HEK293 (cell line): ENCODE results near the gene RANBP1.

Experiments used
- CTCF ChIA-PET: fragments of 350-600 bp; formaldehyde crosslinking; extraction: SDS; loops from one replicate; lab custom pipeline; 2021; ENCODE audit warnings: antibody characterized with exemption; lab: Yijun Ruan, JAX
- POLR2A ChIA-PET: fragments of 300-600 bp; formaldehyde crosslinking; extraction: SDS; loops from one replicate; lab custom pipeline; 2020; ENCODE audit warnings: antibody characterized with exemption, inconsistent platforms; lab: Yijun Ruan, JAX
- H3K27ac ChIP-seq: fragments of 200-500 bp; sonication (Bioruptor generic); 2 replicates; pipeline ENCODE4 v1.5.1; 2014; ENCODE audit warnings: low read depth, low read length, control low read depth, inconsistent platforms; ENCODE audit errors: extremely low read depth
- H3K36me3 ChIP-seq, 2 experiments: fragments of 200-500 bp in 1 of 2; sonication (Bioruptor generic) in 1 of 2; 1 replicate in 1 of 2; 2 replicates in 1 of 2; pipeline ENCODE4 v1.5.1; 2014 to 2017; ENCODE audit warnings: inconsistent platforms in 2 of 2, low read length in 2 of 2; ENCODE audit not compliant: control insufficient read depth in 2 of 2, insufficient read depth in 1 of 2
- H3K4me1 ChIP-seq: fragments of 200-500 bp; sonication (Bioruptor generic); 2 replicates; pipeline ENCODE4 v1.5.1; 2014; ENCODE audit warnings: mild to moderate bottlenecking, low read length, inconsistent platforms; ENCODE audit not compliant: control insufficient read depth, insufficient read depth
- H3K4me3 ChIP-seq: 2 replicates; pipeline ENCODE4 v1.5.1; 2011; ENCODE audit warnings: low read depth, mild to moderate bottlenecking, control low read depth, low read length, moderate library complexity
- H3K9me3 ChIP-seq: fragments of 200-500 bp; sonication (Bioruptor generic); 2 replicates; pipeline ENCODE4 v1.5.1; 2014; ENCODE audit warnings: low read depth, low read length, inconsistent platforms; ENCODE audit not compliant: control insufficient read depth, insufficient read depth
- AEBP2 ChIP-seq: fragments of 450-650 bp; formaldehyde crosslinking; IDR thresholded peaks from 2 replicates; pipeline ENCODE4 v1.5.1; 2016; ENCODE audit warnings: missing biosample characterization, missing genetic modification characterization, borderline replicate concordance
- BCL11B ChIP-seq: fragments of 450-650 bp; formaldehyde crosslinking; IDR thresholded peaks from 2 replicates; pipeline ENCODE4 v1.5.1; 2016; ENCODE audit warnings: low read depth, missing biosample characterization, missing genetic modification characterization
- GLIS1 ChIP-seq: fragments of 450-650 bp; formaldehyde crosslinking; IDR thresholded peaks from 2 replicates; pipeline ENCODE4 v1.5.1; 2016; ENCODE audit warnings: missing biosample characterization, missing genetic modification characterization
- GLIS2 ChIP-seq: fragments of 450-650 bp; formaldehyde crosslinking; IDR thresholded peaks from 2 replicates; pipeline ENCODE4 v1.5.1; 2016; ENCODE audit warnings: missing biosample characterization, missing genetic modification characterization
- HIC1 ChIP-seq: fragments of 450-650 bp; formaldehyde crosslinking; IDR thresholded peaks from 2 replicates; pipeline ENCODE4 v1.5.1; 2016; ENCODE audit warnings: missing biosample characterization, missing genetic modification characterization
- HOXD13 ChIP-seq: sonication (generic); formaldehyde crosslinking; IDR thresholded peaks from 2 replicates; pipeline ENCODE4 v1.8.0; 2022; ENCODE audit warnings: missing genetic modification reagents, borderline replicate concordance
- REST ChIP-seq: fragments of 450-650 bp; formaldehyde crosslinking; IDR thresholded peaks from 2 replicates; pipeline ENCODE4 v1.5.1; 2016; ENCODE audit warnings: missing biosample characterization, missing genetic modification characterization
- SP3 ChIP-seq: fragments of 450-650 bp; formaldehyde crosslinking; IDR thresholded peaks from 2 replicates; pipeline ENCODE4 v1.5.1; 2016; ENCODE audit warnings: missing biosample characterization, missing genetic modification characterization
- ZFP37 ChIP-seq: fragments of 450-650 bp; formaldehyde crosslinking; IDR thresholded peaks from 2 replicates; pipeline ENCODE4 v1.5.1; 2016; ENCODE audit warnings: missing biosample characterization, missing genetic modification characterization
- ZIC2 ChIP-seq: fragments of 450-650 bp; formaldehyde crosslinking; IDR thresholded peaks from 2 replicates; pipeline ENCODE4 v1.5.1; 2016; ENCODE audit warnings: missing biosample characterization, missing genetic modification characterization
- ZNF16 ChIP-seq: fragments of 450-650 bp; formaldehyde crosslinking; IDR thresholded peaks from 2 replicates; pipeline ENCODE4 v1.5.1; 2016; ENCODE audit warnings: low read depth, missing biosample characterization, missing genetic modification characterization
- ZNF223 ChIP-seq: fragments of 450-650 bp; formaldehyde crosslinking; IDR thresholded peaks from 2 replicates; pipeline ENCODE4 v1.5.1; 2016; ENCODE audit warnings: missing biosample characterization, missing genetic modification characterization
- ZNF292 ChIP-seq: fragments of 450-650 bp; formaldehyde crosslinking; IDR thresholded peaks from 2 replicates; pipeline ENCODE4 v1.5.1; 2016; ENCODE audit warnings: low read depth, missing biosample characterization, missing genetic modification characterization, borderline replicate concordance
- ZNF426 ChIP-seq: fragments of 450-650 bp; formaldehyde crosslinking; IDR thresholded peaks from 2 replicates; pipeline ENCODE4 v1.5.1; 2017; ENCODE audit warnings: missing biosample characterization, missing genetic modification characterization, mild to moderate bottlenecking, inconsistent platforms, moderate library complexity
- ZNF544 ChIP-seq: fragments of 450-650 bp; formaldehyde crosslinking; IDR thresholded peaks from 2 replicates; pipeline ENCODE4 v1.5.0; 2017; ENCODE audit warnings: missing biosample characterization, missing genetic modification characterization
- ZNF548 ChIP-seq: fragments of 450-650 bp; formaldehyde crosslinking; IDR thresholded peaks from 2 replicates; pipeline ENCODE4 v1.5.1; 2016; ENCODE audit warnings: missing biosample characterization, missing genetic modification characterization
- ZNF560 ChIP-seq: fragments of 450-650 bp; formaldehyde crosslinking; IDR thresholded peaks from 2 replicates; pipeline ENCODE4 v1.5.1; 2017; ENCODE audit warnings: missing biosample characterization, missing genetic modification characterization, borderline replicate concordance
- ZNF626 ChIP-seq: fragments of 450-650 bp; sonication (Bioruptor Pico); formaldehyde crosslinking; IDR thresholded peaks from 2 replicates; pipeline ENCODE4 v1.5.1; 2018; ENCODE audit warnings: missing biosample characterization, missing genetic modification characterization, inconsistent platforms
- ZNF639 ChIP-seq: fragments of 450-650 bp; formaldehyde crosslinking; IDR thresholded peaks from 2 replicates; pipeline ENCODE4 v1.5.1; 2016; ENCODE audit warnings: missing biosample characterization, missing genetic modification characterization
- ZNF658 ChIP-seq: fragments of 450-650 bp; formaldehyde crosslinking; IDR thresholded peaks from 2 replicates; pipeline ENCODE4; 2016; ENCODE audit warnings: missing biosample characterization, missing genetic modification characterization
- ZNF837 ChIP-seq: fragments of 450-650 bp; formaldehyde crosslinking; IDR thresholded peaks from 2 replicates; pipeline ENCODE4 v1.5.1; 2016; ENCODE audit warnings: missing biosample characterization, missing genetic modification characterization
- ZNF843 ChIP-seq: fragments of 450-650 bp; formaldehyde crosslinking; IDR thresholded peaks from 2 replicates; pipeline ENCODE4 v1.5.1; 2016; ENCODE audit warnings: missing biosample characterization, missing genetic modification characterization
- ZSCAN16 ChIP-seq: fragments of 450-650 bp; formaldehyde crosslinking; IDR thresholded peaks from 2 replicates; pipeline ENCODE4 v1.5.1; 2016; ENCODE audit warnings: missing biosample characterization, missing genetic modification characterization

Gene RANBP1

GRCh38 chr22:20112623-20113511, 3.0 kb upstream of the RANBP1 start (continued):
- TF ChIP-seq REST, result no peak
- no peak for TF ChIP-seq ZNF626 (tag by site-specific recombination)
- no peak for TF ChIP-seq ZNF426
- TF ChIP-seq ZNF639 (tag by site-specific recombination), result no peak
- TF ChIP-seq AEBP2 (tag by site-specific recombination), result no peak
- TF ChIP-seq ZSCAN16 (tag by site-specific recombination), result no peak
- no peak for TF ChIP-seq ZNF544
- TF ChIP-seq BCL11B (tag by site-specific recombination), result 0 out of 2 replicates have a peak, but pooled peaks have one; percentile 12
- TF ChIP-seq GLIS2 (tag by site-specific recombination), result 0 out of 2 replicates have a peak, but pooled peaks have one; percentile 30
- no peak for TF ChIP-seq ZNF16
- no peak for TF ChIP-seq ZNF292 (tag by site-specific recombination)
- TF ChIP-seq ZNF560, result no peak
- TF ChIP-seq ZNF548 (tag by site-specific recombination), result no peak
- TF ChIP-seq ZNF843 (tag by site-specific recombination), result no peak
- no peak for TF ChIP-seq ZNF658 (tag by site-specific recombination)
- TF ChIP-seq ZNF837 (tag by site-specific recombination), result no peak
- TF ChIP-seq, all 188 proteins: peak for 3

GRCh38 chr22:20113551-20114310, 2.2 kb upstream of the RANBP1 start:
- POLR2A ChIA-PET, result interaction anchor here (0.5 to 1.5 kb wide), 7 partner anchors 13 to 233 kb away, joined by 3 to 6 read pairs (median 3); no protein-coding TSS in a partner anchor
- H3K4me1 ChIP-seq, result no peaks in the 10 kb centered on the region
- H3K9me3 ChIP-seq, result no peaks in the 10 kb centered on the region
- TF ChIP-seq GLIS2 (tag by site-specific recombination) (peak; percentile 21; the same call in 1 of the 2 replicates), HOXD13 (CRISPR knock-in tag) (no peak), HIC1 (tag by site-specific recombination) (peak; percentile 58; the same call in 1 of the 2 replicates), ZNF223 (tag by site-specific recombination) (no peak), ZIC2 (tag by site-specific recombination) (peak; percentile 77), GLIS1 (tag by site-specific recombination) (peak; percentile 82), SP3 (tag by site-specific recombination) (no peak), ZFP37 (tag by site-specific recombination) (no peak)
- CTCF ChIA-PET, result no interaction called here
- H3K36me3 ChIP-seq, result peaks cover 0 to 84% of the 10 kb centered on the region in 2 experiments; a peak in 2 of 3 replicates
- no peak overlapping the region for H3K4me3 ChIP-seq
- no peak overlapping the region for H3K27ac ChIP-seq
